Activated gamma-delta T cell treated with anti-CD3 and anti-CD28 coated beads, Interleukin-2, amount 50 U/mL, for 16 hours (primary cell): ENCODE measurements around the gene CACNA1G.

Experiments used
- DNase-seq: peaks from one replicate; pipeline ENCODE4 v3.0.0-alpha.2; 2020; ENCODE audit warnings: low read depth

Gene CACNA1G

DNA sequence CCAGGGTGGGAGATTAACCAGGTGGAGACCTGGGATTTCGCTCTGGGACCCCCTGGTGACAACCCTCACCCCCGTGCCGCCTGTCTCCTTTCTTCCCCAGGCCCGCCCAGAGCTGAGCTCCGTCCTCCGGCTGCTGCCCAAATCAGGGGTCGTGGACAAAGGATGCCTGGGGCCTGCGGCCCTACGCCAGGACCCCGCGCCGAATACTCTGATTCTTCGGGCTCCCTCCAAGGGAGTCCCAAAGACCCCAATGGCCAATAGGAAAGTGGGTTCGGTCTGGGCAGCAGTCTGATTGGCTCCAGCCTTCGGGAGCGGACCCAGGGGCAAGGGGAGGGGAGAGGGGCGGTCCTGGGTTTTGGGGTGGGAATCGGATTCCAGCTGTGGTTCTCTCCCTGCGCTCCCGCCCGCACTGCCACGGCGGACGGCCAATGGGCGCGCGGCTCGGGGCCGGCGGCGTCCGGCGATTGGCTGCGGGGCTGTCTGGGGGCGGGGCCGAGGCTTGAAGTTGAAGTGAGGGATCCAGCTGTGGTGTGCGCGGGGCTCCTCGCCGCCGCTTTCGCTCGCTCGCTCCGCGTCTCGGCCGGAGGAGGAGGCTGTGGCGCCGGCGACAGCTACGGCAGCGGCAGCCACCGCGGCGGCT is at the start of gene CACNA1G:
TSS of gene CACNA1G (plus strand) at position 531 of the 640 bp plus-strand sequence. CDS start 745 bp downstream, outside the sequence.
- DNase-seq, result peak; percentile 68

GRCh38 chr17:50511058-50511457 is 49.5 kb upstream of the CACNA1G start:
- DNase-seq, result no peak

DNA sequence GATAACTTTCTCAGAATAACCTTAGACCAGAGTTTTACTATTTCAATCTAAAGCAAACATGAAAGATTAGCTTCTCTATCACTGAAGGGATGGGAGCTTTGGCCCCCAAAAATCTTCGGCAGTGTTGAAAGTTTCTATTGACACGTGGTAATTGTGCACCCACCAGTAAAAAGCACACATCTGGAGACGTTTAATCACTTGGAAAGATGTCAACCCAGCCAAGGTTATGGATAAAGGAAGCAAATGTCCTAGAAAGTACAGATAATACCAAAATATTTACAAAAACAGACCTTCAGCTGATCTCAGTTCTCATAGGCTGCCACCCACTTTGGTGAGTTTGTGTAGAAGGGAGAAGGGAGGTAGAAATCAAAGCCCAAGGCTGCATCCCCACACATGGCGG is 47.0 kb upstream of the CACNA1G start:
- DNase-seq, result no peak

- DNase-seq, result no peak
Measured at GRCh38 chr17:50514388-50514787, 46.1 kb upstream of the CACNA1G start.

- DNase-seq, result no peak
Measured at GRCh38 chr17:50514936-50515702, 45.4 kb upstream of the CACNA1G start.

GRCh38 chr17:50517011-50517410 is 43.5 kb upstream of the CACNA1G start:
- no peak for DNase-seq

- no peak for DNase-seq
Measured at GRCh38 chr17:50517504-50518383, 42.8 kb upstream of the CACNA1G start.

DNA sequence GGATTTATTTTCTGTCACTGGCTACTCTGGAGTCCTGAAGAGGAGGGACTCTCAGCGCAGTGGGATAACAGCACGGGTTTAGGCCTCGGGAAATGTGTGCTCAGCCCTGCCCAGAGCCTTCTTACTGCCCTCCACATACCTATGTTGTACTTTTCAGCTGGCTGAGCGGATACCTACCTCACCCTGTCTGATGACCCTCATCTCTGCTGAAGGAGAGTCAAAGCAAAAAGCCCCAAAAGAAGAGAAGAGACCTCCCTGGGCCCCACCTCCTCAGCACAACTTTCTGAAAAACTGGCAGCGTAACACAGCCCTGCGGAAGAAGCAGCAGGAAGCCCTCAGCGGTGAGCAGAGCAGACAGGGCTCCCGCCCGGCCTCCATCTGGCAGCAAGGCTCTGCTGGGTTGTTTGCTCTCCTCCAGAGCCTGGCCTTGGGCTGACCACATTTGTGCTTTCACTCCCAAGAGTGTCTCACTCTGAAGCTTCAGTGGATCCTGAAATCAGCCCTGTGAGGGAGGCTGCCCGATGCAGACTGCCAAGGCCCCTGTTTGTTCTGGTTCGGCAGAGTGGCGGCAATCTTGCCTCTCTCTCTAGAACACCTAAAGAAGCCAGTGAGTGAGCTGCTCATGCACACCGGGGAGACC is 42.0 kb upstream of the CACNA1G start:
- DNase-seq, result no peak

DNA sequence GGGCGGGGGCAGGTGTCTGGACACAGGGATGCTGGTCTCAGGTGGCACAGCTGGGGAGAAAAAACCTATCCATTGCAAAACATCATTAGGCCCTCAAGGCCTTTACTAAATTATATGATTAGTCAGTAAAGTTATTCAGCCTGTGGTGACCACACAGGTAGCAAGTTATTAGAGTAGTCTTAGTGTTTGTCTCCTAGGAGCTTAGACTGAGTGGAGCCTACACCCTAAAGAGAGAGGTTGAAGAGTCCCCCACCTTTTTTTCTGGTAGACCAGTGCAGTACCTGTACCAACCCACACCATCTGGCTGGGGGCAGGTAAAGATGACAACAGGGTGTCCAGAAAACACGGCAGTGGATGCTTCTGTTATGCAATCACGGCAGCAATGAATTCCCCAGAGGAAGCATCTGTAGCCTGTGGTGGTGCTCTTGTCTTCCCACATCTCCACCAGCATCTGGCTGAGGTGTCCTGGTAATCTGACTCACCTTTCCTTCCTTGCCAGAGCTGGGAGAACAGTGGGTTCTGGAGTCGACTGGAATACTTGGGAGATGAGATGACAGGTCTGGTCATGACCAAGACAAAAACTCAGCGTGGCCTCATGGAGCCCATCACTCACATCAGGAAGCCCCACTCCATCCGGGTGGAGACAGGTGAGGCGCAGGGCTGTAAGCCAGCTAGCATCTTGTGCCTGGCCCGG is 41.2 kb upstream of the CACNA1G start:
- no peak for DNase-seq

- no peak for DNase-seq
Measured at GRCh38 chr17:50520483-50520882, 40.0 kb upstream of the CACNA1G start.

- no peak for DNase-seq
Measured at GRCh38 chr17:50521514-50521913, 39.0 kb upstream of the CACNA1G start.

GRCh38 chr17:50522766-50523165 is 37.7 kb upstream of the CACNA1G start:
- DNase-seq, result no peak

GRCh38 chr17:50523208-50523607 is 37.3 kb upstream of the CACNA1G start:
- DNase-seq, result no peak

GRCh38 chr17:50524838-50525237 is 35.7 kb upstream of the CACNA1G start:
- DNase-seq, result no peak

DNA sequence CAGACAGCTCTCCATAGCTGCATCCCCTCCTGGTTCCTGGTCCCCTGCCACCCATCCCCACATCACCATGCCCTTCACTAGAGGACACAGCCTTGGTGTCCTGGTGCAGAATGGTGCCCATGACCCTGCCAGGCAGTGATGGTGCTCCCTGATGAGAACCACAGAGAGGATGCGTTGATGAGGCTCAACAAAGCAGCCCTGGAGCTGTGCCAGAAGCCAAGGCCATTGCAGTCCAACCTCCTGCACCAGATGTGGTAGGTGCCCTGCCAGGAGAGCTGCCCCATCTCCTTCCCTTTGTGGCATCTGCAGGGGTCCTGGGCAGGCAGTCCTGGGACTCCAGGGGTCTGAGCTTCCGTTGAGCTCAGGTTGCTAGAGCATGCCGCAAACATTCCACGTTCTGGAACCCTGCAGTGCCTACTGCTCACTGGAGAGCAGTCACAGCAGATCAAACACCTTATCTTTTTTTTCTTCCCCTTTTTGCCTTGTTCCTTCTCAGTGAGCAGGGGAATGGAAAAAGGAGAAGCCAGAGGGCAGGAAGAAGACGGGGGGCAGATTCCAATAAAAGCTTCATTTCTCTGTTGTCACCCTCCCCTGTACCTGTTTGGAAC is 33.3 kb upstream of the CACNA1G start:
- DNase-seq, result no peak

DNA sequence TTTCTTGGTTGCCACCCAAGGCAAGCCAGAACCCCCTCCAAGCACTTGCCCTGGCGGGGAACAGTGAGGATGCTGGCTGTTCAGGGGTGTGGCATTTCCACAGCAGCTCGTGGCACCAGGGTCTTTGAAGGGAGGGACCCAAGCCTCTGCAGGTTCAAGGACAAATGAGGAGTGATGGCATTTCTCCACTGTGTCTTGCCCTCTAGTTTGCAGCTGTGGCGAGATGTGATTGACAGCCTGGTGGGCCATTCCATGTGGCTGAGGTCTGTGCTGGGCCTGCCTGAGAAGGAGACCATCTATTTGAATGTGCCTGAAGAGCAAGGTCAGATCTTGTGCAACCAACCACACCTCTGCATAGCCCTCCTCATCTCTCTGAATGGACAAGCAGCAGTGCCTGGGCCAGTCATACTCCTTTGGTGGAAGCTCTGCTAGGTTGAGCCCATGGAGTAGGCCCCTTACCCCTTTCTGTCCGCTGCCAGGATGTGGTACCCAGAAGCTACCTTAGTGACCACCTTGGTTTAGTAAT is 32.5 kb upstream of the CACNA1G start:
- DNase-seq, result no peak

- no peak for DNase-seq
Measured at GRCh38 chr17:50529849-50530248, 30.7 kb upstream of the CACNA1G start.

GRCh38 chr17:50531428-50532025 is 29.0 kb upstream of the CACNA1G start:
- DNase-seq, result no peak

DNA sequence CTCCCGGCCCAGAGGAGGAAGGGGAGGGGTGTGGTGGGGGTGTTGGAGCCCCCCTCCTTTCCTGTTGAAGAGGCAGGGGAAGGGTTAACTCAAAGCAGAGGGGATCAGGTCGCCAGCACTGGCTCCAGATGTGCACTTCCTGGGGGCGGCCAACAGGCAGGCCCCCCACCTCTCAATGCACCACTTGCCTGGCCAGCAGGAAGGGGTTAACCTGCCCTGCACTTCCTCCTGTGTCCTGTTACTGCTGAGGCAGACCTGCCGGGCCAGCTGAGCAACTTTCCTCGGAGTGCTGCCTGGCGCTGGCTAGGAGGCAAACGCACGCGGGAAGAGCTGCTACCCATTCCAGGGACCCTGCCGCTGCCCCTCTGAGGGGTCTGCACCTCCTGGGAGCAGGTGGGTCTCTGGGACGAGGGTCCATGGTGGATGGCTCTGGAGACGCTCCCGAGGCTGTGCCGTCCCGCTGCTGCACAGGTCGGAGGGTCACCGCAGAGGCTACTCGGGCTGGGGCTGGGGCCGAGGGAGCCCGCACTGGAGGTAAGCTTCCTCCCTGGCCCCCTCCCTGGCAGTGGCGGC is 28.0 kb upstream of the CACNA1G start, which contains the start of gene EPN3:
TSS of gene EPN3 (plus strand) at position 284 of the 573 bp plus-strand sequence. CDS start 3,822 bp downstream, outside the sequence.
- no peak for DNase-seq

- no peak for DNase-seq
Measured at GRCh38 chr17:50533185-50533584, 27.3 kb upstream of the CACNA1G start.
